ENCODE data around the gene GDI2. TPM values are rescaled to one million over a fixed set of nuclear protein-coding genes. Genes with fewer than 3 reads are reported as not detected.

The GDI2 gene
- total and polyA plus RNA-seq, 2 of the 13 experiments (the other 11 are each of a cell fraction or from before 2014, with no cell fraction given), result 153 to 477 TPM

- TF ChIP-seq SAP130 (CRISPR knock-in tag; IDR thresholded peaks at IDR 0.05; ENCODE audit: low read depth), result peak; percentile 52; the same call in 1 of the 2 replicates
- 0 out of 2 replicates have a peak, but pooled peaks have one; percentile 4 for TF ChIP-seq HNF4A (CRISPR knock-in tag; IDR thresholded peaks at IDR 0.05)
- peak; percentile 32; the same call in 1 of the 2 replicates for TF ChIP-seq FOSL2 (CRISPR knock-in tag; IDR thresholded peaks at IDR 0.05)
- no peak for TF ChIP-seq TERF1 (CRISPR knock-in tag; IDR thresholded peaks at IDR 0.05)
- no peak for TF ChIP-seq BRD4 (CRISPR knock-in tag; IDR thresholded peaks at IDR 0.05)
- peak; percentile 17; the same call in 1 of the 2 replicates for TF ChIP-seq HDAC2 (CRISPR knock-in tag; IDR thresholded peaks at IDR 0.05)
- TF ChIP-seq SOX6 (IDR thresholded peaks at IDR 0.05), result no peak
- TF ChIP-seq SOX6 (CRISPR knock-in tag; IDR thresholded peaks at IDR 0.05), result peak; percentile 27; the same call in 1 of the 2 replicates
- TF ChIP-seq SP5 (CRISPR knock-in tag; IDR thresholded peaks at IDR 0.05; ENCODE audit: borderline replicate concordance, low read depth), result 0 out of 2 replicates have a peak, but pooled peaks have one; percentile 20
- TF ChIP-seq ARID5B (CRISPR knock-in tag; IDR thresholded peaks at IDR 0.05), result 0 out of 2 replicates have a peak, but pooled peaks have one; percentile 32
- peak; percentile 100 for TF ChIP-seq ZNF121 (CRISPR knock-in tag; IDR thresholded peaks at IDR 0.05)
- no peak for TF ChIP-seq ZNF672 (CRISPR knock-in tag; IDR thresholded peaks at IDR 0.05)
- 0 out of 2 replicates have a peak, but pooled peaks have one; percentile 58 for TF ChIP-seq ADNP (CRISPR knock-in tag; IDR thresholded peaks at IDR 0.05)
- 0 out of 2 replicates have a peak, but pooled peaks have one; percentile 42 for TF ChIP-seq KDM1A (CRISPR knock-in tag; IDR thresholded peaks at IDR 0.05)
- peak; percentile 85 for TF ChIP-seq PITX1 (CRISPR knock-in tag; IDR thresholded peaks at IDR 0.05)
- TF ChIP-seq GATAD2A (CRISPR knock-in tag; IDR thresholded peaks at IDR 0.05), result peak; percentile 50
- TF ChIP-seq ZMYM4 (CRISPR knock-in tag; IDR thresholded peaks at IDR 0.05), result peak; percentile 42; the same call in 1 of the 2 replicates
- 0 out of 2 replicates have a peak, but pooled peaks have one; percentile 17 for TF ChIP-seq ZGPAT (CRISPR knock-in tag; IDR thresholded peaks at IDR 0.05)
- TF ChIP-seq IKZF5 (CRISPR knock-in tag; IDR thresholded peaks at IDR 0.05), result 0 out of 2 replicates have a peak, but pooled peaks have one; percentile 19
- TF ChIP-seq TBP (CRISPR knock-in tag; IDR thresholded peaks at IDR 0.05), result no peak
- no peak for TF ChIP-seq ZNF841 (CRISPR knock-in tag; IDR thresholded peaks at IDR 0.05; ENCODE audit: borderline replicate concordance)
- no peak for TF ChIP-seq MAFF (IDR thresholded peaks at IDR 0.05; ENCODE audit: low read depth, low read length)
- TF ChIP-seq ZNF792 (CRISPR knock-in tag; IDR thresholded peaks at IDR 0.05), result 0 out of 2 replicates have a peak, but pooled peaks have one; percentile 3
- no peak for TF ChIP-seq ZSCAN25 (CRISPR knock-in tag; IDR thresholded peaks at IDR 0.05)
- TF ChIP-seq ELF3 (CRISPR knock-in tag; IDR thresholded peaks at IDR 0.05), result peak; percentile 43; the same call in 1 of the 2 replicates
Observed at GRCh38 chr10:5817322-5818047, 4.3 kb upstream of the GDI2 start (continued).
